ENCODE data around the gene RAB31.

RAB31 gene

DNA sequence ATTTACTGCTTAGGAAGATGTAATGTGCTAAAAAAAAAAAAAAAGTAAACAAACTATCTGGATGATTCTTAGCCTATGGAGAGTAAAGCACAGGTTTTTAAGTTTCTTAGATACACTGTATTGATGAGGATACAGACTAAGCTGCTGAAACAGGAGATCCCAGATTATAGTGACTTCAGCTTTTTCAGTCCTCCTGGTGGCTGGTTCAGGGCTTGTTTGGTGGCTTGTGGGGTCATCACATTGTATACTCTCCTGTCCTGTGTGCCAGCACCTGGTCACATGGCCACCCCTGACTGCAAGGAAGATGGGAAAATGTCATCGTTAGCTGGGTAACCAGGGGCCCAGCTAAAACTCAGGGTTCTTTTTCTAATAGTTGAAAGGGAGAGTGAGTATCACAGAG is 31.4 kb downstream of the RAB31 start:
- DNase-seq, result no peak

DNA sequence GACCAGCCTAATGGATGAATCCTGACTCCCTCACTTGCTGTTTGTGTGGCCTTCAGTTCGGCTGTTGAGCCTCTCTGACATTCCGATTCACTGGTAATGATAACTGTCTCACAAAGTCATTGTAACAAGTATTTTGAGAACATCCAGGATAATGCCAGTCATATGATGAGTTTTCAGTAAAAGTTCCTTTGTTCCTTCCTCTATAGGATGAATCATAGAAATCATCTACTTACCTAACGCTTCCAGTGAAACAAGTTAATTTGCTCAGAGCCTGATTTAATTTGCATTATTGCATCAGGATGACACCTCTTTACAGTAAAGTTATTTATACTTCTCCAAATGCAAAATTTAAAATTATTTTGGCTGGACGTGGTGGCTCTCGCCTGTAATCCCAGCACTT is 32.0 kb downstream of the RAB31 start:
- no peak for DNase-seq

GRCh38 chr18:9741406-9741792 is 33.3 kb downstream of the RAB31 start:
- no peak for DNase-seq

GRCh38 chr18:9741793-9742523 is 33.9 kb downstream of the RAB31 start:
- DNase-seq, result no peak

GRCh38 chr18:9742524-9743131 is 34.5 kb downstream of the RAB31 start:
- DNase-seq, result no peak

DNA sequence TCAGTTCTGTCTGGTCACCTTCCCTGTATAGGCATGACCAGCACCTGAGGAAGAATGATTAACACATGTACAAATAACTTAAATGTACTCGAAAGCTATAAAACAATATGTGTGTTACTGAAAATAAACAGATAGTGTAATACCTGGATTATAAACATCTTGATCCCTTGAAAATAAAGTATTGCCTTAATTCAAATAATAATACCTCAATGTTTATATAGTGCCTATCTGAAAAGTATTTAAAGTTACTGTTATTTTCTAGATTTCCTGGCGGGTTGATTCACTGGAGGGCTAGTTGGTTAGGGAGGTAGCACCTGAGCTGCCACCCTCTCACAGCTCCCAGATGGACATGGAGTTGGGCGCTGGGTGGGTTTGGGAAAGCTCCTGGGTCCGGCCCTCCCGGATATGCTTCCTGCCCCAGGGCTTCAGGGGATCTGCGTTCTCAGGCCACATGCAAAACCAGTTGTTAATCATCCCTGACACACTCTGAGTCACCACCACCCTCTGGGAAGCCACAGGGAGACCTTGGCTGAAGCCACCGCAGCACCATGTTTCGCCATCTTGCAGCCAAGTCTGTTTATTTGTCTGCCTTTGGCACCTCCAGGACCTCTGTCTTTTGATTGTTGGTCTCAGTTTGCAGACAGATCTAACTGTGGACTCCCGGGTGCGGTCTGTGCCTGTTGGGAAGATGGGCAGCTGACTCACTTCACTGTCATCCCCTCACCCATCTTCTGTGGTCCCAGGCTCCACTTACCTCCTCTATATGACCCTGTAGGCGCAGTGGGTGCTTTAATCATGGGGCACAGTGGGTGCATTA is 35.3 kb downstream of the RAB31 start:
- DNase-seq, result no peak

- DNase-seq, result no peak
Measured at GRCh38 chr18:9746958-9747357, 38.9 kb downstream of the RAB31 start.

DNA sequence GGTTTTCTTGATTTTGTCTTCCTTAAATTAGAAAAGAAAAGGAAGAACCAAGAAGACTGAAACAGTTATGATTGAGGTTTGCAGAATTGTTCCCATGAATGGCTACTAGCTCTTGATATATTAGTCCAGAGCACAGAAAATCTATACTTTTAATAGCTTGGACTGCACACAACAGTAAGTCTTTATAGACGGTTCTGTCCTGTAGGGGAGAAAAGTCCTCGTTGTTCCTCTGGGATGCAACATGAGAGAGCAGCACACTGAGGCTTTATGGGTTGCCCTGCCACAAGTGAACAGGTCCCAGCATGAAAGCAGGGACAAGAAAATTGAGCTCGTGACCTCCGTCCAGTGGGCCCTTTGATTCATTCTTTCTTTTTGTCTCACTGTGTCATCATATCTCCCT is 41.5 kb downstream of the RAB31 start:
- no peak for DNase-seq

DNA sequence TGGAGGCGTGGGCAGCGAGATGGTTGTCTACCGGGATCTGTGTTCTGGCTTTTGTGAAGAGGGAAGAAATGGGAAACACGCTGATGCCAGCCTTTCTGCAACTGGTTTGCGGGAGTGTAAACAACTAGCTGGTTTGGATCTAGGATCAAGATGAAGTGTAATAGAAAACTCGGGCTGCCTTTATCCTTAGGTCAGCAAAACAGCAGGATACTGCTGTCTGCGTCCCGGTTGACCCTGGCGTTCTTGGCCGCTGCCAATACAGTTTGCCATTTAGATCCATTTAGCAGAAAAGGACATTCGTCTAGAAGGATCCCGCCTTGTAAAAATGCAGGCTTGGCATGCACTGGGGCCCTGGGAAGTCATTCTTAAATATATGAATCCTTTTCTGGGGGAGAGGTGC is 42.0 kb downstream of the RAB31 start:
- DNase-seq, result no peak

DNA sequence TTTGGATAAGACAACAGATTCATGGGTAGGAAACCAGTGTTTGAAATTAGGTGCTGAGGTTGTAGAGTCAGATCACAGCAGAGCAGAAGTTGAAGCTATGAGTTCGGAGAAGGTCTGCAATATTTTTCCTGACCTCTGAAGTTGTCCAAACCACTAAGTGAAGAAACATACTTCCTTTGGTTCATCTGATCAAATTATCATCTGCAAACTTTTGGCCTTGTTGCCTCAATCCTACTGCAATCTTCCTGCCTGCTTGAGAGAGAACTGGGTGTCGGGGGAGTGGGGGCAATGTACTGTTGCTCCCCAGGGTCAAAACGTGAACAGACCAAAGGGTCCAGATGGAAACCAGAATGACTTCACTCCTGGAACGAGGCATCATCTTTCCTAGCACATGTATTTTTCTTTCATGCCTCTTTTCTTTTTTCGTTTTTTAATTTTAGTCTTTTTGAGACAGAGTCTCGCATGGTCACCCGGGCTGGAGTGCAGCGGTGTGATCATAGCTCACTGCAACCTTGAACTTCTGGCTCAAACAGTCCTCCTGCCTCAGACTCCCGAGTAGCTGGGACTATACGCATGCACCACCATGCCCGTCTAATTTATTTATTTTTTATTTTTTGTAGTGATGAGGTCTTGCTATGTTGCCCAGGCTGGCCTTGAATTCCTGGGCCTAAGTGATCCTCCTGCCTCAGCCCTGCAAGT is 42.7 kb downstream of the RAB31 start:
- no peak for DNase-seq

DNA sequence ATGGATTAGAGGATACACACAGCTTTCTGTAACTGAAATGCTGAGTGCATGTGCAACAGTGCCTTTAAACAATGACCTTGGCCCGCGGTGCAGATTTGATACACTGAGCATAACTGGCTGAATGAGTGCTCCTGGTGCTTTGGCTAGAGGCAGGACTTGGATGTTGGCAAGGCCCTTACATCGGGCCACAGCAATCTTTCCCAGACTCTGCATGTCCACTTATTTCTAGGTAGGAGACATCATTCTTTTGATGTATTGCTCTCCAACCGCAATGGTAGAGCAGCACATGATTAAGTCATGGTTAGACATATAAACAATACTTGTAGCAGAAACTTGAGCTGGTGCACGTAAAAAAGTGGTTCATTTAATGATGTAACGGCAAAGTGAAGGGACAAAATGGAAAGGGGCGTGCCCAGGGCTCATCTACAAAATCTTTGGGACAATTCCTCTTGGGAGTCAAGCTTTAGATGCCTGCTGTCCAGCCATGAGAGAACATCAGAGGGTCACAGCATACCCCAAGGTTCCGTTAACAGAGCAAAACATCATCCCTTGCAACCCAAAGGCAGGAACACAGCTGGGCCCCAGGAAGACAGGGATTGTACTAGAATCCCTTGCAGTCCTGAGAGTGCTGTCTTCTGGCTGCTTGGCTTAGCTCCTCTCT is 43.4 kb downstream of the RAB31 start:
- no peak for DNase-seq

- DNase-seq, result no peak
Measured at GRCh38 chr18:9753846-9754245, 45.7 kb downstream of the RAB31 start.

DNA sequence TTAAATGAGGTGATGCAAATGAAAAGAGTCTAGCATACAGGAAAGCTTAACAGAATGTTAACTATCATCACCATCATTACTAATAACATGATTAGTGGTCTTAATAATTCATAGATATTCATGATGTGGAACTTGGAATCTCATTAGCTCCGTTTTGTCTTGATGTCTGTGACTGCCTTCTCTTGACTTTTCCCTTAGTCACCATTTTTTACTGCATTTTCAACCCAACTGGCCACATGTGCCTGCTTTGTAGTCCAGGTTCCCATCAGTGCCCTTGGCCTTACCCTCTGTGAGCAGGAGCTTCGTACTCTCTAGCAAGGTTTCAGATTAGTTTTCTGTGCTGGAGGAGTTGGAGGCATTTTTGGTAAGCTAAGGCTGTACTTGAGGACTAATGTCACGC is 47.0 kb downstream of the RAB31 start:
- no peak for DNase-seq

GRCh38 chr18:9755615-9756014 is 47.5 kb downstream of the RAB31 start:
- no peak for DNase-seq

DNA sequence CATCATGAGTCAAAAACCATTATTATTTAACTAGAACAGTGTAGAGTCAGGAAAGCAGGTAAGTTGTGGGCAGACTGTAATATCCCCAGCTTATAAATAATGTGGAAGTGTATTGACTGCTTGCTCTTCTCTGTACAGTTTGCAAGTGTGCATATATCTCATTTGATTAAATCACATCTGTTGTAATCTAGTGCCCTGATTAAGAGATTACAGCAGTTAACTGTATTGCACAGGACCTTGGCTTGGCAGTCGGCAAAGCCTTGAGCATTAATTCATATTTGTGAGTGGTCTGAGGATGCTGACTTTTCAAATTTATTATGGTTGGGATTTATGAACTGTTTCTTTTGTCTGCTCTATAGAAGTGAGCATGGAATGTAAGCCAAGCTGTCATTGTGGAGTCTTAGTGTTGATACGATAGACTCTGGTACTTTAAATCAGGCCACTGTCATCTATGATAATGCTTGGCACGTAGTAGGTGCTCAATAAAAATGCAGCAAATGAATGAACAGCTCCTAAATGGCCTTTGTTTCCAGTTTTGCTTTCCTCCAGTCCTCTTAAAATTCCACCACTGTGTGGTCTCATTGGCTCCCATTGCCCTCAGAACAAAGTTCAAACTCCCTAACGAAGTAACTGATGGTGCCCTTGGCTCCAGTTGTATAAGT is 48.3 kb downstream of the RAB31 start:
- DNase-seq, result no peak

DNA sequence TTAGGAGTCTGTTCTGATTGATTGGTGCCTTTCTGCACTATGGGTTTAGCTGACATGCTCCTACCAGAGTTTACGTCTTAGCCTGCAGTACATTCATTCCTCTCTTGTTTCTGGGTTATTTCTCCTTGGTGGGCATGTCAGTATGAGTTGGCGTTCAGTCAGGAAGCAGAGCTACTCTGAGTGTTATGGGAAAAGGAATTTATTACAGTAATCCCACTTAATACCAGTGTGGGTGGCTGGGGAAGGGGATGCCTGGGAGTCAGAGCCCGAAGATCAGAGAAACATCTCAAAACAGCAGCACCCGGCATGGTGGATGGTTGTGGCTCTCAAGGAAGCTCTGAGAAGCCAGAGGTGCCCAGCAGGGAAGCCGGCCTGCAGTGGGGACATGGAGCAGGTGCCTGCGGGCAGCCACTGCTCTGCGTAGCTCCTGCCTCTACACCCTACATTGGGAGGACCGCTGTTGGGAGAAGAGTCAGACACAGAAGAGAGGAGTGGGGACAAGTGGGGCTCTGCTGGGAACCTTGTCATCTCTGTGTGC is 48.9 kb downstream of the RAB31 start:
- no peak for DNase-seq

GRCh38 chr18:9757827-9758621 is 49.9 kb downstream of the RAB31 start:
- DNase-seq, result no peak

- DNase-seq, result no peak
Measured at GRCh38 chr18:9758624-9759075, 50.5 kb downstream of the RAB31 start.

GRCh38 chr18:9760641-9761040 is 52.5 kb downstream of the RAB31 start:
- DNase-seq, result no peak

GRCh38 chr18:9762526-9762925 is 54.4 kb downstream of the RAB31 start:
- DNase-seq, result no peak

GRCh38 chr18:9763157-9763556 is 55.1 kb downstream of the RAB31 start:
- no peak for DNase-seq
